GM18951 (cell line): ENCODE results near the gene VSIR.

ENCODE experiments used
- POLR2A ChIP-seq: IDR thresholded peaks from 4 replicates; pipeline ENCODE4 v1.6.1; 2011; ENCODE audit warnings: mild to moderate bottlenecking; ENCODE audit not compliant: insufficient read length, insufficient read depth; ENCODE audit errors: extremely low read depth
- in situ Hi-C: fragments of 300-500 bp; cut with MboI; formaldehyde crosslinking; loops from one replicate; pipeline ENCODE4 v1.12.0; 2022; ENCODE audit warnings: low sequenced_read_pairs, mixed read lengths, inconsistent platforms; ENCODE audit not compliant: unreplicated experiment

VSIR gene

DNA sequence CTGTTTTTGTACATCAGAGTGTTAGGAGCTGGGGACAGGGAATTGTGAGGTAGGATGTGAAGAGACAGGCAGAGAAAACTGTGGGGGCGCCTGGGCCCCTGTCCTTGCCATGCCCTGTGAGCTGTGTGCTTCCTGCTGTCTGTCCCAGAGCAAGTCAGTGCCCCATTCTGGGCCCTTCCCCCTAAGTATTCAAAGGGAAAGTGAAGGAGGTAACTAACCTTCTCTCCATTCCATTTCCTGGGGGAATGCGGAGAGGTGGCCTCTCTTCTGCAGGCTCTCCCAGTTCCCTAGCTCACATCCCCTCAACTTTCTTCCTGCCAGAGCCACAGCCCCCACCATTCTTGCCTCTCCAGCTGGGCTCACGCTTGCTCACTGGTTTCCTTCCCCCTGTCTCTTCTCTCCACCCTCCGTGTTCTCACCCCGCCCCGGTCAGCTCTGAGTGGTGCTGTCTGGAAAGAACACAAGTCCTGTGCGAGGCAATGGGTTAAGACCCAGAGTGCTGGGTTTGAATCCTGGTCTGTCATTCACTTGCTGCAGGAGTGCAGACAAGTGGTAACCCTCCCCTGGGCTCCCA lies 9.7 kb upstream of the VSIR start:
- no peak for TF ChIP-seq POLR2A
- in situ Hi-C loops, result no loop called here

DNA sequence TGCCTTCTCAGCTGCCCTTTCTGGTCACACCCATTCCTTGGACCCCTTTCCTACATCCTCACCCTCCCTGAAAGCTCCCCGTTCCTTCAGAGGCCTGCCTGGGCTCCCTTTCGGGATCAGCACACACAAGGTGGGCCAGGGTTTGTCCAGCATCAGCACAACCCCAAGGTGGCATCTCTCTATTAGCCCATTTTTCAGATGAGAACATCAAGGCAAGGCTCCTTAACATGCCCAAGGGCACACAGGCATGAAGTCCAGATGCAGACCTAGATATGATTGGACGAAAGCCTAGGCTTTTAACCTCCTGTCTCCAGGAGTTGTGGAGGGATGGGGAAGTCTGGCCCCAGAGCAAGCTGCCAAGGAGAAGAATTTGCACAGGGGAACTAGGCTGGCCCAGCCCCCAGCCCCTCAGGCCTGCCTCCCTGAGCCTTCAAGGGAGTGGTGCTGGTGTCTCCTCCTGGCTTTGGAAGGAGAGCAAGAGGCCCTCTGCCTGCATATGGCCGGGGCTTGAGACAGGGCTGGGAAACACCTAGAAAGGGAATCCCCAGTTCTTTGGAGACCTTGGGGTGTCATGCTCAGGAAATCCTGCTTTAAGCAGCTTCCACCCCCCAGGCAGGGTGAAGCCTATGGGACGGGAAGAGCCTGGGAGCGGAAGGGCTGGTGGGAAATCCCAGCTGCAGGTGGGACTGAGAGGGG lies 9.0 kb upstream of the VSIR start:
- in situ Hi-C loops, result no loop called here
- no peak for TF ChIP-seq POLR2A

DNA sequence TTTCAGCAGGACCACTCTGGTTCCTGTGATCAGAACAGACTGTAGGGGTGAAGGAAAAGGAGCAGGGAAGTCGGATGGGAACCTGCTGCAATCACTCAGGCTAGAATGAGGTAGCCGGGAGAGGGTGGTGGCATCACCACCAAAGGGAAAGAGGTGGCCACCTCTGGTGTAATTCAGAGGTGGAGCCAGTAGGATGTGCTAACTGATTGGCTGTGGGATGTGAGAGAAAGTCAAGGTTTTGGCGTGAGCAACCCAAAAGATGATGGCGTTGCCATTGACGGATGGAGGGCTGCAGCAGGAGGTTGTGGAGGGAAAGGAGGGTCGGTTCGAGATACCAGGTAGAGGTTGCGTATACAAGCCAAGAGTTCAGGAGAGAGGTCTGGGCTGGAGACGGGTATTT lies 7.4 kb upstream of the VSIR start:
- in situ Hi-C loops, result no loop called here

GRCh38 chr10:71780156-71780555 lies 6.8 kb upstream of the VSIR start:
- TF ChIP-seq POLR2A, result no peak
- in situ Hi-C loops, result no loop called here

More for the DNA sequence above, 7.4 kb upstream of the VSIR start:
- TF ChIP-seq POLR2A, result no peak

- in situ Hi-C loops, result no loop called here
- TF ChIP-seq POLR2A, result no peak
Measured at GRCh38 chr10:71779641-71780040, 6.3 kb upstream of the VSIR start.

GRCh38 chr10:71778071-71778825 lies 4.9 kb upstream of the VSIR start:
- no peak for TF ChIP-seq POLR2A
- in situ Hi-C loops, result no loop called here

DNA sequence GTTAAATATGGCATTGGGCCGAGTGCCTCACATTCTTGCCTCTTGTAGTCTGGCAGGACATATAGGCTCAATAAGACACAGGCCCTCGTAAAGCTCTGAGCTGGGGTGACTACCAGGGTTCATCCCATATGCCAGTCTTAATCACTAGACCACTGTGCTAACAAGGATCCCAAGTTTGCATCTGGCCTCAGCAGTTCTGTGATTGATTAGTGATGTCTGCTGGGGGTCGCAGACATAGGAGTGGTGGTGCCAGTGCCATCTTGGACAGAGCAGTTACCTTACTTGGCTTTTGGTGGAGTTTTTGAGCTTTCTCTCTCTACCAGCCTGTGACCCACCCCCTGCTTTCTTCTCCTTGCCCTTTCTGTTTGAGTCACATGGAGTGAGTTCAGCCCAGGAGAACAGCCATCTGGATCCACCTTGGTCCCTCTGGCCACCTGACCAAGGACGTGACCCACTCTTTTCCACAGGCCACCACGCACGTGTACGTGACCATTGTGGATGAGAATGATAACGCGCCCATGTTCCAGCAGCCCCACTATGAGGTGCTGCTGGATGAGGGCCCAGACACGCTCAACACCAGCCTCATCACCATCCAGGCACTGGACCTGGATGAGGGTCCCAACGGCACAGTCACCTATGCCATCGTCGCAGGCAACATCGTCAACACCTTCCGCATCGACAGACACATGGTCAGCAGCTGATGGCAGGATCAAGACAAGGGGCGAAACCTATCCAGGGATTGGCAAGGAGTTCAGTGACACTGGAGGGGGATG lies 4.1 kb upstream of the VSIR start:
- TF ChIP-seq POLR2A, result no peak

DNA sequence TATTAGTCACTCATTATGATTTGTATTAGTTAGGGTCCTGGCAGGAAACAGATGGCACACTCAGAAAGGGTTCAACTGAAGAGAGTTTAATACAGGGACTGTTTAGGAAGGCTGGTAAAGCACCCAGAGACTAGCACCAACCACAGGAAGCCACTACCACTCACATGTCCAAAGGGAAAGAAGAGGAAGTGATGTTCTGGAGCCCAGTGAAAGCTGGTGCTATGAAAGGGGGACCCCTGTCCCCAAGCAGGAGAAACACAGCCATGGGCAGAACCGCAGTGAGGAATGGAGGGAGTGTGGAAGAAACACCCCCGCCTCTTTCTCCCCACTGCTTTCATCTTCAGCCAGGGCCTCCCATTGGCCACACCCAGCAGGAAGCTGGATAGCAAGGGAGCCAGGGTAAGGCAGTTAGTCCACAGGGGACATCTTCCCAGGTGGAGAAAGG lies 3.2 kb upstream of the VSIR start:
- in situ Hi-C loops, result no loop called here
- TF ChIP-seq POLR2A, result no peak

More for the DNA sequence above, 4.1 kb upstream of the VSIR start:
- in situ Hi-C loops, result no loop called here

GRCh38 chr10:71774916-71775702 lies 1.8 kb upstream of the VSIR start:
- in situ Hi-C loops, result no loop called here
- no peak for TF ChIP-seq POLR2A

GRCh38 chr10:71772832-71773220 lies 494 bp downstream of the VSIR start:
- in situ Hi-C loops, result no loop called here
- no peak for TF ChIP-seq POLR2A

- TF ChIP-seq POLR2A, result no peak
- in situ Hi-C loops, result no loop called here
Measured at GRCh38 chr10:71771821-71772617, 1.3 kb downstream of the VSIR start.

- TF ChIP-seq POLR2A, result no peak
- in situ Hi-C loops, result no loop called here
Measured at GRCh38 chr10:71771204-71771603, 2.1 kb downstream of the VSIR start.

DNA sequence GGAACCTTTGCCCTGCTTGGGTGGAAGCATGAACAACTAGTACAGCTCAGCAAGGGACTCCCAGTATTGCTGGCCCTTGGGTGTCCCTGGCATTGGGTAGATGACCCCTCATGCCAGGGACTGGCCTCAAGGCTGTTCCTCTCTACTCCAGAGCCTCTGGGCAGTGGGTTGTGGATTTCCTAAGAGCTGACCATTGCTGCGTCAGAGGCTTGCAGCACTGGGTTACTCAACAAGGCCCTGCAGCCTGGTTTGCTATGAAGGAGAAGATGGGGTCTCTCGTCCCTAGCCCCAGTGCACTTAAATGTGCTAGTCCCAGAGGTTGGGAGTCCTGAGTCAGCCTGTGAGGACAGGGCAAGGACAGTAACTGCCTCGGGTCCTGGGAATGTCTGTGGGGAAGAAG lies 2.5 kb downstream of the VSIR start:
- in situ Hi-C loops, result no loop called here
- no peak for TF ChIP-seq POLR2A
